ENCODE results near the gene CHN2.

- no peak for TF ChIP-seq CTCF (IDR thresholded peaks at IDR 0.05)
- TF ChIP-seq ZFX (IDR thresholded peaks at IDR 0.05; ENCODE audit: borderline replicate concordance): no peak
Observed at GRCh38 chr7:29424984-29425309, 230.4 kb downstream of the CHN2 start.

All from 22Rv1 (cell line).